ENCODE data around the gene TMEM59L.

TMEM59L gene

GRCh38 chr19:18606281-18607225 is 6.1 kb upstream of the TMEM59L start, which contains the start of gene CRLF1:
Gene CRLF1, minus strand, starts transcription at chr19:18606799. Its CDS starts 143 bp downstream, at chr19:18606656.
- DNase-seq (ENCODE audit: low read depth, low spot score), result no peak
- in situ Hi-C loops (cut with HindIII; ENCODE audit: low sequenced_read_pairs), result no loop called here
- no peak within 1 kb of the TSS for H3K4me3 ChIP-seq (ENCODE audit: low read depth, low read length)
- TF ChIP-seq CTCF (IDR thresholded peaks at IDR 0.05; ENCODE audit: low read depth, low read length), result no peak

GRCh38 chr19:18607226-18608101 is 5.2 kb upstream of the TMEM59L start:
- DNase-seq (ENCODE audit: low read depth, low spot score), result no peak
- TF ChIP-seq CTCF (IDR thresholded peaks at IDR 0.05; ENCODE audit: low read depth, low read length), result no peak
- no peak overlapping the region for H3K4me3 ChIP-seq (ENCODE audit: low read depth, low read length)
- in situ Hi-C loops (cut with HindIII; ENCODE audit: low sequenced_read_pairs), result no loop called here

- TF ChIP-seq CTCF (IDR thresholded peaks at IDR 0.05; ENCODE audit: low read depth, low read length), result no peak
- no peak overlapping the region for H3K4me3 ChIP-seq (ENCODE audit: low read depth, low read length)
- in situ Hi-C loops (cut with HindIII; ENCODE audit: low sequenced_read_pairs), result no loop called here
- DNase-seq (ENCODE audit: low read depth, low spot score), result no peak
These were observed 4.4 kb upstream of the TMEM59L start for GRCh38 chr19:18608102-18608804.

- DNase-seq (ENCODE audit: low read depth, low spot score), result no peak
- no peak for TF ChIP-seq CTCF (IDR thresholded peaks at IDR 0.05; ENCODE audit: low read depth, low read length)
- in situ Hi-C loops (cut with HindIII; ENCODE audit: low sequenced_read_pairs), result no loop called here
- H3K4me3 ChIP-seq (ENCODE audit: low read depth, low read length), result no peak overlapping the region
These were observed 3.6 kb upstream of the TMEM59L start for GRCh38 chr19:18608805-18609716.

- TF ChIP-seq CTCF (IDR thresholded peaks at IDR 0.05; ENCODE audit: low read depth, low read length), result no peak
- no peak overlapping the region for H3K4me3 ChIP-seq (ENCODE audit: low read depth, low read length)
- in situ Hi-C loops (cut with HindIII; ENCODE audit: low sequenced_read_pairs), result no loop called here
- DNase-seq (ENCODE audit: low read depth, low spot score), result no peak
These were observed 3.0 kb upstream of the TMEM59L start for GRCh38 chr19:18609717-18610051.
